Measurements from ENCODE around the gene EEF1AKMT3.
A peak's percentile ranks its signal among the peaks of the same experiment; 100 is the strongest.

Gene EEF1AKMT3

DNA sequence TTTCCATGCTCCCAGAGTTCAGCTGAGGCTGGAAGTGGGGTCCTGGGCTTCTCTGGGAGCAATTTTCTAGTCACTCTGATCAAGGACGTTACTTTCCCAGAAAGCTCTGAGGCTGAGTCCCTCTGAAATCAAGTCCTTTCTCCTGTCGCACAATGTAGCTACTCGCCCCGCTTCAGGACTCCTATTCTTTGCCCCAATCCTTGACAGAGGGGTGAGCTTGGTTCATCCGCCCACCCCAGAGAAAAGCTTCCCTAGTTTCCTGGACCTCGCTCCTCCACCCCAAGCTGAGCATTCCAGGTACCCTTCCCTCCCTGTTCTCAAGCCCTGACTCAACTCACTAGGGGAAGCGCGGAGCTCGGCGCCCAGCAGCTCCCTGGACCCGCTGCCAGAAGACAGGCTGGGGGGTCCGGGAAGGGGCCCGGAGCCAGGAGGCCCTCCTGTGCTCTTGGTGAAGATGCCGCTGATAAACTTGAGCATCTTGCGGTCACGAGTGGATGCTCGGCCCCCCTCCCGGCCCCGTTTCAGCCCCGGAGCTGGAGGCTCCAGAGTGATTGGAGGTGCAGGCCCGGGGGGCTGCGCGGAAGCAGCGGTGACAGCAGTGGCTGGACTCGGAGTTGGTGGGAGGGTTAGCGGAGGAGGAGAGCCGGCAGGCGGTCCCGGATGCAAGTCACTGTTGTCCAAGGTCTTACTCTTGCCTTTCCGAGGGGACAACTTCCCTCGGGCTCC, 35.5 kb upstream of the EEF1AKMT3 start:
- no peak overlapping the region for H3K4me3 ChIP-seq (ENCODE audit: low read length)
- DNase-seq (ENCODE audit: low read depth), result no peak
- TF ChIP-seq, protein P1, sequence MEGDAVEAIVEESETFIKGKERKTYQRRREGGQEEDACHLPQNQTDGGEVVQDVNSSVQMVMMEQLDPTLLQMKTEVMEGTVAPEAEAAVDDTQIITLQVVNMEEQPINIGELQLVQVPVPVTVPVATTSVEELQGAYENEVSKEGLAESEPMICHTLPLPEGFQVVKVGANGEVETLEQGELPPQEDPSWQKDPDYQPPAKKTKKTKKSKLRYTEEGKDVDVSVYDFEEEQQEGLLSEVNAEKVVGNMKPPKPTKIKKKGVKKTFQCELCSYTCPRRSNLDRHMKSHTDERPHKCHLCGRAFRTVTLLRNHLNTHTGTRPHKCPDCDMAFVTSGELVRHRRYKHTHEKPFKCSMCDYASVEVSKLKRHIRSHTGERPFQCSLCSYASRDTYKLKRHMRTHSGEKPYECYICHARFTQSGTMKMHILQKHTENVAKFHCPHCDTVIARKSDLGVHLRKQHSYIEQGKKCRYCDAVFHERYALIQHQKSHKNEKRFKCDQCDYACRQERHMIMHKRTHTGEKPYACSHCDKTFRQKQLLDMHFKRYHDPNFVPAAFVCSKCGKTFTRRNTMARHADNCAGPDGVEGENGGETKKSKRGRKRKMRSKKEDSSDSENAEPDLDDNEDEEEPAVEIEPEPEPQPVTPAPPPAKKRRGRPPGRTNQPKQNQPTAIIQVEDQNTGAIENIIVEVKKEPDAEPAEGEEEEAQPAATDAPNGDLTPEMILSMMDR (conservative IDR thresholded peaks at IDR 0.05; ENCODE audit: low read length), result no peak

DNA sequence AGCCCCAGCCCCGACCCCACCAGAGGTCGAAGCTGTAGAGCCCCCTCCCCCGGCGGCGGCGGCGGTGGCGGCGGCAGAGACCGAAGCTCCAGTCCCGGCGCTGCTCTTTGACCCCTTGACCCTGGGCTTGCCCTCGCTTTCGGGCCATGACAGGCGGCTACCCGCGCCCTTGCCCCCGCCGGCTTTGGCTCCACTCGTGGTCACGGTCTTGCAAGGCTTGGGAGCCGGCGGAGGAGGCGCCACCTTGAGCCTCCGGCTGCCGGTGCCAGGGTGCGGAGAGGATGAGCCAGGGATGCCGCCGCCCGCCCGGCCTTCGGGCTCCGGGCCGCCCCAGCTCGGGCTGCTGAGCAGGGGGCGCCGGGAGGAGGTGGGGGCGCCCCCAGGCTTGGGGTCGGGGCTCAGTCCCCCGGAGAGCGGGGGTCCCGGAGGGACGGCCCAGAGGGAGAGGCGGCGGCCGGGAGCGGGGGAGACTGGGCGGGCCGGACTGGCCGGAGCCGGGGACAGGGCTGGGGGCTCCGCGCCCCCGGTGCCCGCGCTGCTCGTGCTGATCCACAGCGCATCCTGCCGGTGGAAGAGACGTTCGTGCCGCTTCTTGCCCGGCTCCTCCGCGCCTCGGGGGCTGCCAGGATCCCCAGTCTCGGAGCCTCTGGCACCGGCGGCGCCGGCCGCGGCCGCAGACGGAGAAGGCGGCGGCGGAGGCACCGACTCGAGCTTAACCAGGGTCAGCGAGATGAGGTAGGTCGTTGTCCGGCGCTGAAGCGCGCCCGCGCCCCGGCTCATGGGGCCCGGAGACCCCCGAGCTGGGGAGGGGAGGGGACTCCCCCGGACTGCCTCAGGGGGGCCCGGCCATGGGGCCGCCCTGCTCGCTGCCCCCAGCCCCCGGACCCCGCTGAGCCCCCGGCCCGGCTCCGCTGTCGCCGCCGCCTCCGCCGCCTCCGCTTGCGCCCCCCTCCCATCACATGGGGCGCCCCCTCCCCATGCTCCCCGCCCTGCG, 34.6 kb upstream of the EEF1AKMT3 start:
- TF ChIP-seq, protein P1 (conservative IDR thresholded peaks at IDR 0.05; ENCODE audit: low read length), result peak; percentile 34
- DNase-seq (ENCODE audit: low read depth), result no peak
- peak overlapping the region; percentile 15 for H3K4me3 ChIP-seq (ENCODE audit: low read length)

DNA sequence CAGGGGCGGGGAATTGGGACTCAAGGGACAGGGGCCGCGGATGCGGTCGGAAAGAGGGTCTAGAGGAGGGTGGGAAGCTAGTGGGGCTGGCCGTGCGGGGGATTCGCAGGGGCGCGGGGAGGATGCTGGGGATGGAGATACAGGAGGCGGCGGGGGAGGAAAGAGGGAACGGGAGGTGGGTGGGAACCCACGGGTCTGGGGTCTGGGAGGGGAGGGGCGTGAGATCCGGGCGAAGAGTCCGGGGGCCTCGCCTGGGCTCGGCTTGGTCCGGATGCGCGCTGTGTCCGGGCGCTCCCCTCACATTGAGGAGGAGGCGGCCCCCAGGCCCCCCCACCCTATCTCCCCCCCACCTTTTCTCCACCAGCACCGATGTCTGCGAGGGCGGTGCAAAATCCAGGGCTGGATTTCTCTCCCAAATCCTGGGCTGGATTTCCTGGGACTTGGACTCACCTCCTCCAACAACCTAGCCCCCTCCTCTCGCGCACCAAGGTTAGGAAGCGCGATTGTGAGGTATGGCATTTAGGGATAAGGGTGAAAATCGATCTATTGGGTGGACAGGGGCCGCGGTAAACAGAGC, 33.7 kb upstream of the EEF1AKMT3 start, which contains the start of gene AGAP2:
Gene AGAP2 (minus strand): TSS at position 82 of the 577 bp plus-strand sequence. CDS start 496 bp downstream, outside the sequence.
- no peak for DNase-seq (ENCODE audit: low read depth)
- peak within 1 kb of the TSS; percentile 15 for H3K4me3 ChIP-seq (ENCODE audit: low read length)
- TF ChIP-seq, protein P1 (conservative IDR thresholded peaks at IDR 0.05; ENCODE audit: low read length), result no peak

DNA sequence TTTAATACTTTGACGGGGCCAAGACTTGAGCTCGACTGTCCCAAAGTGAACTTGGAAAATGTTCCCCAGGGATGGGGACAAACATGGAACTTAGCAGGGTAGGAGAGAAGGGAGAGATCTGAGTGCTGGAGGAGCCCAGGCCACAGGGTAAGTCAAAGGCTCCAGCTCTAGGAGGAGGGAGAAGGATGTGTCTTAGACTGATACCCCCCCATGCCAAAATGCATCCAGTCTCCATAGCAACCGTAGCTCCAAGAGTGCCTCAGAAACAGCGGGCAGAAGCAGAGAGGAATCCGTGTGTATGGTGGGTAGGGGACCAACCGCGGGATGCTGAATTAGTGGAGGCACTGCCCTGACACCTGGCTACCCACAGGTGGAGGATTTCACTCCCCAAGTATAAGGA, 33.0 kb upstream of the EEF1AKMT3 start:
- TF ChIP-seq, protein P1 (conservative IDR thresholded peaks at IDR 0.05; ENCODE audit: low read length), result no peak
- no peak overlapping the region for H3K4me3 ChIP-seq (ENCODE audit: low read length)
- DNase-seq (ENCODE audit: low read depth), result no peak

DNA sequence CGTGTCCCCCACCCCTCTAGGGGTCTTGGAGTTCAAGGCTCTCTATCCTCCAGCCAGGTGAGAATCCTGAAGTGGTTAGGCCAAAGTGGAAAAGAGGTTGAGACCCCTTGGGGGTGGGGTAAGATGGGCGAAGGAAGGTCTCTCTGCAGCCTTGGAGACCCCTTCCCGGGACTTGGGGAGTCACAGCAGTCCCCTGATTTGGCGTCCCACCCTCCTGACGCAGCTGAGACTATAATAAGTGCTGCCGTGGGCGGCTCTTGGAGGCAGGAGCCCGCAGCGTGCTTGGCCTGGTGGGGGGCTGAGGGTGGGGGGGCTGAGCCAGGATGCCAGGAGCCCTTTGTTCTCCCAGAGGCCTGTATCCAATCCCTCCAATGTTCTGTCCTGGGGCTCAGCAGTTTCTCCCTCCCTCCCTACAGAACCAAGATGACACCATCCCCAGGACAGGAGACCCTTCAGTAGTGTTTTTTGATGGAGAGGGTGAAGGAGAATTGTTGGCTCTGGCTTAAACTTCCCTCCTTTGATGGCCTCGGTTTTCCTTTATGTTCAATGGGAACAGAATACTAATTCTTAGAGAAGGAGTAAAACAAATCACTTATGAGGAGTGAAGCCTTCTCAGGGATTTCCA, 32.4 kb upstream of the EEF1AKMT3 start:
- DNase-seq (ENCODE audit: low read depth), result no peak
- H3K4me3 ChIP-seq (ENCODE audit: low read length), result no peak overlapping the region
- TF ChIP-seq, protein P1 (conservative IDR thresholded peaks at IDR 0.05; ENCODE audit: low read length), result no peak

DNA sequence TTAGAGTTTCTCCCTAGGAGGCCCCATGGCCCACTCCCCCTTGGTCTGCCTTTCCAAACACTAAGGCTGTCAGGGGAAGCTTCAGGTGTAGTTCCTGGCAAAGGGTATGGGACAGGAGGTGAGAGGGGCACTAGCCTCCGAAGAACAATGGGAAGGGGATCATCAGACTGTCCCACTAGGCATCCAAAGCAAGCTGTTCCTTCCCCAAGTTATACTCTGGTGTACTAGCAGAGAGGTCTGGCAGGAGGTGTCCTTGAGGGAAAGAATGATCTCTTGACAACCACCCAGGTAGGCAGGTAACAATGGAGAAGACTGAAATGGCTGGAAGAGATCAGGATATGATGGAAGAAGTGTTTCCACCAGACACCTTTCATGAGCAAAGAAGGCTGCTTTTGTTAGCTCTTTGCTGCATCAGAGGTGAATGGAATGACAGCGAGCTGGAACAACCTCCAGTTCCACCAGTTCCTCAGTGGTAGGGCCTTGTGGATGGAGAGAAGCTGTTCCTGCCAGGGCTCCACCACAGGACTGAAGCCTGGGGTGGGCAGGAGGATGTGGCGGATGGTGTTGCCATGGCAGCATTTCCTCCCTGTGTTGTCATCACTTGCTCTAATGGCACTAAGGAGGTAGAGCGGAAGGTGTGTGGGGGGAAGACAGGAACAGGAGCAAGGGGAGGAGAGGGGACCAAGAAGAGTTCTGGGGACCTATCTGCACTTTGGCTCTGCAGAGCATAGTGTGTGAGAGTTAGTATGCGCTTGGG, 31.6 kb upstream of the EEF1AKMT3 start:
- H3K4me3 ChIP-seq (ENCODE audit: low read length), result no peak overlapping the region
- DNase-seq (ENCODE audit: low read depth), result no peak
- TF ChIP-seq, protein P1 (conservative IDR thresholded peaks at IDR 0.05; ENCODE audit: low read length), result no peak

Measured in AG10803 (cell line).